NCI-H2227 treated with DMSO at 0.1 percent for 48 hours (cell line): ENCODE data around the gene CCDC142.
"Not testable (repeated sequence)": the region's sequence is repeated elsewhere in the genome, so short reads cannot be mapped to it uniquely, and the experiment has no call there.

ENCODE experiments used
- DNase-seq: peaks from one replicate; lab custom pipeline; 2025; lab: John Stamatoyannopoulos, UW

CCDC142 gene

GRCh38 chr2:74498500-74499266 is 15.9 kb upstream of the CCDC142 start:
- DNase-seq: no peak

GRCh38 chr2:74497777-74498499 is 15.1 kb upstream of the CCDC142 start:
- no peak for DNase-seq

GRCh38 chr2:74496997-74497776 is 14.4 kb upstream of the CCDC142 start:
- no peak for DNase-seq

- DNase-seq: no peak
Observed at GRCh38 chr2:74495440-74495839, 12.6 kb upstream of the CCDC142 start.

GRCh38 chr2:74493546-74493945 is 10.7 kb upstream of the CCDC142 start:
- no peak for DNase-seq

GRCh38 chr2:74491648-74492544 is 9.1 kb upstream of the CCDC142 start:
- no peak for DNase-seq

- no peak for DNase-seq
Observed at GRCh38 chr2:74489906-74490305, 7.1 kb upstream of the CCDC142 start.

GRCh38 chr2:74488643-74489481 is 6.1 kb upstream of the CCDC142 start:
- no peak for DNase-seq

- DNase-seq: no peak
Observed at GRCh38 chr2:74486141-74486540, 3.3 kb upstream of the CCDC142 start.

GRCh38 chr2:74483675-74484164 is 922 bp upstream of the CCDC142 start:
- not testable (repeated sequence) for DNase-seq

GRCh38 chr2:74481961-74482800 is 617 bp downstream of the CCDC142 start:
- DNase-seq: peak; percentile 64

- no peak for DNase-seq
Observed at GRCh38 chr2:74481431-74481830, 1.4 kb downstream of the CCDC142 start.

GRCh38 chr2:74474899-74475298 is 7.9 kb downstream of the CCDC142 start:
- DNase-seq: no peak

- no peak for DNase-seq
Observed at GRCh38 chr2:74474481-74474880, 8.3 kb downstream of the CCDC142 start.

- DNase-seq: peak; percentile 73
Observed at GRCh38 chr2:74472945-74473258, 9.9 kb downstream of the CCDC142 start.

- DNase-seq: peak; percentile 87
Observed at GRCh38 chr2:74472086-74472944, 10.5 kb downstream of the CCDC142 start, which contains the start of gene MRPL53. Gene MRPL53 (minus strand): TSS chr2:74472680. CDS start chr2:74472660, 20 bp downstream.

- no peak for DNase-seq
Observed at GRCh38 chr2:74471332-74472065, 11.3 kb downstream of the CCDC142 start.

GRCh38 chr2:74470742-74471141 is 12.1 kb downstream of the CCDC142 start:
- DNase-seq: not testable (repeated sequence)
